DND-41 (cell line): ENCODE data around the gene TAS1R3.

Experiments
- EZH2 ChIP-seq: IDR thresholded peaks from 3 replicates; pipeline ENCODE4 v1.6.1; 2012; ENCODE audit warnings: borderline replicate concordance, low read depth, mild to moderate bottlenecking, moderate library complexity, low read length, inconsistent platforms; ENCODE audit not compliant: severe bottlenecking
- TF ChIP-seq, protein P1 (sequence below): IDR thresholded peaks from 2 replicates; pipeline ENCODE4 v1.5.1; 2012; ENCODE audit warnings: borderline replicate concordance, low read length, moderate library complexity, mild to moderate bottlenecking; ENCODE audit not compliant: poor library complexity, severe bottlenecking; ENCODE audit errors: extremely low read depth

DNA sequence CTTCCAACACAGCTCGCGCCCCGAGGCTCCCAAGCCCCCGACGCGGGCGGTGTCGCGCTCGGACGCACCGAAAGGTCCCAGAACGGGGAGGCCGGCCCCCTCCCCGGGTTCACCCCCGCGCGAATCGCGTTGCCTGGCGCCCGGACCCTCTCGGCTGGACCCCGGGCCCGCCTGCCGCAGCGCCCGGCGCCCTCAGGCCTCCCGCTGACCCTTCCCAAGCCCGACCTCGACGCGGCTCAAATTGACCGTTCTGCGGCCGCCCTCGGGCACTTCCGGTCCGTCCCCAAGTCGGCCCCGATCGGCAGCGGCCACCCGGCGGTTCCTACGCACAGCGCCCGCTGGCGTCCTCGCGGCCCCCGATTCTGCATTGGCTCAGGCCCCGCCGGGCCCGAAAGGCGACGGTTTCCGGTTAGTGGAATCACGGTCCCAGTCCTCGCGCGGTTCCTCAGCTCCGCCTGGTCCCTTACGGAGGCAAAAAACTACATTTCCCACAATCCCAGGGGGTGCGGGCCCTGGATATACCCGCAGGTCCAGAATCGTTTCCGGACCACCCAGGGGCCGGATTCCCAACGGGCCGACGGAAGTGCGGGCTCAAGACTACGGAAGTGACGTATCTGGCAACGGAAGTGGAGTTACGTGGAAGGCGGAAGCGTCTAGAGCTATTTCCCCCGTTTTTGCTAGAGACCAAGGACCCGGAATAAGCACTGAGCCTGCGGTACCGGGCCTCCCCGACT is 44.0 kb downstream of the TAS1R3 start, which contains the start of gene AURKAIP1:
- TF ChIP-seq, protein P1, sequence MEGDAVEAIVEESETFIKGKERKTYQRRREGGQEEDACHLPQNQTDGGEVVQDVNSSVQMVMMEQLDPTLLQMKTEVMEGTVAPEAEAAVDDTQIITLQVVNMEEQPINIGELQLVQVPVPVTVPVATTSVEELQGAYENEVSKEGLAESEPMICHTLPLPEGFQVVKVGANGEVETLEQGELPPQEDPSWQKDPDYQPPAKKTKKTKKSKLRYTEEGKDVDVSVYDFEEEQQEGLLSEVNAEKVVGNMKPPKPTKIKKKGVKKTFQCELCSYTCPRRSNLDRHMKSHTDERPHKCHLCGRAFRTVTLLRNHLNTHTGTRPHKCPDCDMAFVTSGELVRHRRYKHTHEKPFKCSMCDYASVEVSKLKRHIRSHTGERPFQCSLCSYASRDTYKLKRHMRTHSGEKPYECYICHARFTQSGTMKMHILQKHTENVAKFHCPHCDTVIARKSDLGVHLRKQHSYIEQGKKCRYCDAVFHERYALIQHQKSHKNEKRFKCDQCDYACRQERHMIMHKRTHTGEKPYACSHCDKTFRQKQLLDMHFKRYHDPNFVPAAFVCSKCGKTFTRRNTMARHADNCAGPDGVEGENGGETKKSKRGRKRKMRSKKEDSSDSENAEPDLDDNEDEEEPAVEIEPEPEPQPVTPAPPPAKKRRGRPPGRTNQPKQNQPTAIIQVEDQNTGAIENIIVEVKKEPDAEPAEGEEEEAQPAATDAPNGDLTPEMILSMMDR, result peak; percentile 46
- TF ChIP-seq EZH2, result no peak
